ENCODE data around the gene CLINT1.

DNA sequence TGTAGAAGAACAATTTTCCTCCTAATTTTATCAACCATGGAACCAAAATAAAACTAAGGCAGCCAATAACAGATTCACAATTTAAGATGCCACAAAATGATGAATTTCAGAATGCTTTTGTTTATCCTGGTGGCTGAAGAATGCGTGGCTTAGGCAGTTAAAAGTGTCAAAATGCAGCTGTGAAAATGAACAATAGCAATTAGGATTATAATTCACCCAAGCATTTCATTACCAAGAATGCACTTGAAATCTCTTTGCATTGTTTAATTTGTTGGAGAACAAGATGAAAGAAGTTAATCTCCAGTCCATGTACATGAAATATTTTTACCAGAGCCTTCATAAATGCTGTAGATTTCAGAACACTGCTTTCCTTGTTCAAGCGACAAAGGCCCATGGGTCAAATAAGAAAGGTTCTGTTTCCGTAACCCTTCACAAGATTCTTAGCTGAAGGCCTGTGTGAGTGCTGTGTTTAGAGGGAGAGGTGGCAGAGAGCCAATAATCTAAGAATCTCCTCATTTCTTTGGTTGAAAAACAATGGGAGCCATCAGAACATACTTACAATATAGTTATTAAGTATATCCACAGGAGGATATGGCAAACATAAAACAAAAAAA lies 39.3 kb downstream of the CLINT1 start:
- TF ChIP-seq, protein P1, sequence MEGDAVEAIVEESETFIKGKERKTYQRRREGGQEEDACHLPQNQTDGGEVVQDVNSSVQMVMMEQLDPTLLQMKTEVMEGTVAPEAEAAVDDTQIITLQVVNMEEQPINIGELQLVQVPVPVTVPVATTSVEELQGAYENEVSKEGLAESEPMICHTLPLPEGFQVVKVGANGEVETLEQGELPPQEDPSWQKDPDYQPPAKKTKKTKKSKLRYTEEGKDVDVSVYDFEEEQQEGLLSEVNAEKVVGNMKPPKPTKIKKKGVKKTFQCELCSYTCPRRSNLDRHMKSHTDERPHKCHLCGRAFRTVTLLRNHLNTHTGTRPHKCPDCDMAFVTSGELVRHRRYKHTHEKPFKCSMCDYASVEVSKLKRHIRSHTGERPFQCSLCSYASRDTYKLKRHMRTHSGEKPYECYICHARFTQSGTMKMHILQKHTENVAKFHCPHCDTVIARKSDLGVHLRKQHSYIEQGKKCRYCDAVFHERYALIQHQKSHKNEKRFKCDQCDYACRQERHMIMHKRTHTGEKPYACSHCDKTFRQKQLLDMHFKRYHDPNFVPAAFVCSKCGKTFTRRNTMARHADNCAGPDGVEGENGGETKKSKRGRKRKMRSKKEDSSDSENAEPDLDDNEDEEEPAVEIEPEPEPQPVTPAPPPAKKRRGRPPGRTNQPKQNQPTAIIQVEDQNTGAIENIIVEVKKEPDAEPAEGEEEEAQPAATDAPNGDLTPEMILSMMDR (IDR thresholded peaks at IDR 0.05): no peak
- TF ChIP-seq POLR2A (IDR thresholded peaks at IDR 0.05): no peak

Measured in adrenal gland (tissue), 5 donors.